Superior temporal gyrus (tissue), 1 donor: Measurements from ENCODE around the gene TREML2.

Experiments used
- DNase-seq: peaks from one replicate; pipeline ENCODE4 v3.0.0-alpha.2; 2016; ENCODE audit errors: extremely low spot score

Gene TREML2

GRCh38 chr6:41150671-41151070, 50.3 kb downstream of the TREML2 start:
- no peak for DNase-seq

GRCh38 chr6:41147917-41148316, 53.0 kb downstream of the TREML2 start:
- no peak for DNase-seq
